ENCODE measurements around the gene ANKRD13A.
"Not testable (repeated sequence)": the region's sequence is repeated elsewhere in the genome, so short reads cannot be mapped to it uniquely, and the experiment has no call there.

The ANKRD13A gene

DNA sequence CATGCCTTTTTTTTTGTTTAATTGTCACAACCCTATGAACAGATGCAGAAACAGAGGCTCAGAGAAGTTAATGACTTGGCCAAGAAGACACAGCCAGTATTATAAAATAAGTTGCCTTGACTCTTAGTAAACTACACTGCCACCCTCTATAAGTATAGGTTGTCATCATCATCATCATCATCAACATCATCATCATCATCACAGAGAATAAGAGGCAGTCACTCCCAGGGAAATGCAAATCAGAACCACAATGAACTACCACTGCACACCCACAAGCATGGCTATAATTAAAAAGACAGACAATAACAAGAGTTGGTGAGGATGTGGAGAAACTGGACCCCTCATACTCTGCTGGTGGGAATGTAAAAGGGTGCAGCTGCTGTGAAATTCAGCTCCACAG, 72.3 kb downstream of the ANKRD13A start:
- Histone ChIP-seq H3K36me3 (ENCODE audit: control insufficient read depth, insufficient read depth, low read length) (no peaks in the 10 kb centered on the region), H3K4me1 (ENCODE audit: control insufficient read depth, insufficient read depth, low read length) (no peaks in the 10 kb centered on the region), H3K4me3 (ENCODE audit: low read depth, low read length) (no peak overlapping the region), H3K27ac (ENCODE audit: low read depth, low read length) (no peak overlapping the region), H3K9me3 (ENCODE audit: control insufficient read depth, insufficient read depth, low read length) (no peaks in the 10 kb centered on the region), H3K27me3 (ENCODE audit: control insufficient read depth, insufficient read depth, low read length) (no peaks in the 10 kb centered on the region), H3K9ac (ENCODE audit: low read depth, low read length) (no peak overlapping the region)

DNA sequence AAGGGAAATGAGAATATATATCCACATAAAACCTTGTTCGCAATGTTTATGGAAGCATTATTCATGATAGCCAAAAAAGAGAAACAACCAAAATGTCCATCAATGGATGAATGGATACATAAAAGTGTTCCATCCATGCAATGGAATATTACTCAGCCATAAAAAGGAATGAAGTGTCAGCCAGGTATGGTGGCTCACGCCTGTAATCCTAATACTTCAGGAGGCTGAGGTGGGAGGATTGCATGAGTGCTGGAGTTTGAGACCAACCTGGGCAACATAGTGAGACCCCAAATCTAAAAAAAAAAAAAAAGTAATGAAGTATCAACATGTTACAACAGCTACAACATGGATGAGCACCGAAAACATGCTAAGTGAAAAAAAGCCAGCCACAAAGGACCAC, 72.7 kb downstream of the ANKRD13A start:
- Histone ChIP-seq H3K27ac (ENCODE audit: low read depth, low read length) (no peak overlapping the region), H3K4me3 (ENCODE audit: low read depth, low read length) (no peak overlapping the region), H3K36me3 (ENCODE audit: control insufficient read depth, insufficient read depth, low read length) (no peaks in the 10 kb centered on the region), H3K9me3 (ENCODE audit: control insufficient read depth, insufficient read depth, low read length) (no peaks in the 10 kb centered on the region), H3K4me1 (ENCODE audit: control insufficient read depth, insufficient read depth, low read length) (no peaks in the 10 kb centered on the region), H3K27me3 (ENCODE audit: control insufficient read depth, insufficient read depth, low read length) (no peaks in the 10 kb centered on the region), H3K9ac (ENCODE audit: low read depth, low read length) (no peak overlapping the region)

DNA sequence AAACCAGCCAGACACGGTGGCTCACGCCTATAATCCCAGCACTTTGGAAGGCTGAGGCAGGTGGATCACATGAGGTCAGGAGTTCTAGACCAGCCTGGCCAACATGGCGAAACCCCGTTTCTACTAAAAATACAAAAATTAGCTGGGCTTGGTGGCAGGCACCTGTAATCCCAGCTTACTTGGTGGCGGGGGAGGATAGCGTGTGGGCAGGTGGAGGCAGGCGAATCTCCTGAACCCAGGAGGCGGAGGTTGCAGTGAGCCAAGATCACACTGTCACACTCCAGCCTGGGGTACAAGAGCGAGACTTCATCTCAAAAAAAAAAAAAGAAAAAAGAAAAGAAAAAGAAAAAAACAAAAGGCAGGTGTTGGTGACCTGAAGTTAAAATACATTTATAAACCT, 73.4 kb downstream of the ANKRD13A start:
- not testable (repeated sequence) for H3K9me3 ChIP-seq (ENCODE audit: control insufficient read depth, insufficient read depth, low read length); H3K4me3 ChIP-seq (ENCODE audit: low read depth, low read length); H3K36me3 ChIP-seq (ENCODE audit: control insufficient read depth, insufficient read depth, low read length); H3K9ac ChIP-seq (ENCODE audit: low read depth, low read length); H3K4me1 ChIP-seq (ENCODE audit: control insufficient read depth, insufficient read depth, low read length); H3K27me3 ChIP-seq (ENCODE audit: control insufficient read depth, insufficient read depth, low read length); H3K27ac ChIP-seq (ENCODE audit: low read depth, low read length)

DNA sequence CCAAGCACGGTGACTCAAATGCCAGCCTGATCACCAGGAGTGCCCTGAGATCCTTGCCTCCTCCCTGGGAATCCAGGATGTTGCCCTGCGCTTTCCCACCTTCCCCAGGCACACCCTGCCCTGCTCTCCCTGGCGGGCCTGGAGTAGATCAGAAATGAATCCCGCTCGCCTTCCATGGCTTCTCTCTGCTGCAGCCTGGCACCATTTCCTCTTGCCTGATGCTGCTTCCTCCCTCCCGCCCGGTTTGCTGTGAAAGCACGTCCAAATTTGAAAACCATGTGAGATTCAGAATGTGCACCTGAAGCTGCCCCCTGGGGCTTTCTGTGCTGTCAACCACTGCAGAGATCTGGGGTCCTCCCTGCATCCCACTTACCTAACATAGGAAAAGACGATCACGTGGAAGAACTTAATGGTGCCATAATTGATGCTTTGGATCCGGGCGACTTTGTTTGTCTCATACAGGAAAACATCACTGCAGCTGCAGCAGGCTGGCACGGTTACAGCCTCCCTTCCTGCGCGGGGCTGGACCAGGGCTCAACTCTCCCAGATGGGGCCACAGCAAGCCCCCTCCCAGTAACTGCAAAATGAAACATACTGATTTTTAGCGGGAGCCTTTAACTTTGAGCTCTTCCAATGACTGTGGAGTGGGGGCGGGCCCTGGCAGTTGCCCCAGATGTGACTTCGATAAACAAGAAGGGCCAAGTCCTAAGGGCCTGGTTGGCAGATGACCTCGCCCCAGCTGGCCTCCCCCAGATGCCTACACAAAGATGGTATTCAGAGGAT, 74.0 kb downstream of the ANKRD13A start:
- no peak overlapping the region for H3K27ac ChIP-seq (ENCODE audit: low read depth, low read length)
- H3K4me3 ChIP-seq (ENCODE audit: low read depth, low read length) = no peak overlapping the region
- no peaks in the 10 kb centered on the region for H3K9me3 ChIP-seq (ENCODE audit: control insufficient read depth, insufficient read depth, low read length)
- H3K4me1 ChIP-seq (ENCODE audit: control insufficient read depth, insufficient read depth, low read length) = no peaks in the 10 kb centered on the region
- no peak overlapping the region for H3K9ac ChIP-seq (ENCODE audit: low read depth, low read length)
- no peaks in the 10 kb centered on the region for H3K27me3 ChIP-seq (ENCODE audit: control insufficient read depth, insufficient read depth, low read length)
- H3K36me3 ChIP-seq (ENCODE audit: control insufficient read depth, insufficient read depth, low read length) = no peaks in the 10 kb centered on the region

DNA sequence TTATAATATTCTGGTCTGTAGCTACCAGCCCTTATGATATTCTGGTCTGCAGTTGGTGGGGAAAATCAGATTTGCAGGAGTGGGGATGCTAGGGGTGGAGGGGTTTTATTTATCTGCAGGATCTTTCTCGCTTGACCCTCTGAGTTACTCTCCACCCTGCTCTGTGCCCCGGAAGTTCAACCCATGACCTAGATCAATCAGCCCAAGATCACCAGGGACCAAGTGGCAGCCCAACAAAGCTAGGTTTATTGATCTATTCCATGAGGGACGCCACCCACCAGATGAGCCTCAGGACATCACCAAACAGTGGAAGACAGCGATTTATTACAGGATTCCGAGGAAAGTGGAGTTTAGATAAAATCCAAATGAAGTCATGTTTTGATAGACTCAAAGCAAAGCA, 74.9 kb downstream of the ANKRD13A start:
- Histone ChIP-seq H3K27ac (ENCODE audit: low read depth, low read length) (no peak overlapping the region), H3K9ac (ENCODE audit: low read depth, low read length) (no peak overlapping the region), H3K4me3 (ENCODE audit: low read depth, low read length) (no peak overlapping the region), H3K4me1 (ENCODE audit: control insufficient read depth, insufficient read depth, low read length) (no peaks in the 10 kb centered on the region), H3K27me3 (ENCODE audit: control insufficient read depth, insufficient read depth, low read length) (no peaks in the 10 kb centered on the region), H3K36me3 (ENCODE audit: control insufficient read depth, insufficient read depth, low read length) (no peaks in the 10 kb centered on the region), H3K9me3 (ENCODE audit: control insufficient read depth, insufficient read depth, low read length) (no peaks in the 10 kb centered on the region)

DNA sequence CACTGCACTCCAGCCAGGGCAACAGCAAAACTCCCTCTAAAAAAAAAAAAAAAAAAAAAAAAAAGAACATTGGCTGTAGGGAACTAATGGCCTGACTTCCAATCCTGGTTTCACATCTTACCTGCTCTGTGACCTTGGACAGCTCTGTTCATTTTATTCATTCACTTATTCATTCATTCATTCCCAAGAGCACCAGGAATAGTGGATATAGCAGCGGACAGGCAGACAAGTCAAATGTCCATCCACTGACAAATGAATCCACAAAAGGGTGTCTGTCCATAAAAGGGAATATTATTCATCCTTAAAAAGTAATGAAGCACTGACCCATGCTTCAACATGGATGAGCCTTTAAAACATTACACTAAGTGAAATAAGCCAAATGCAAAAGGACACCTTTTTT, 76.7 kb downstream of the ANKRD13A start:
- Histone ChIP-seq H3K27me3 (ENCODE audit: control insufficient read depth, insufficient read depth, low read length) (no peaks in the 10 kb centered on the region), H3K9ac (ENCODE audit: low read depth, low read length) (no peak overlapping the region), H3K4me3 (ENCODE audit: low read depth, low read length) (no peak overlapping the region), H3K4me1 (ENCODE audit: control insufficient read depth, insufficient read depth, low read length) (no peaks in the 10 kb centered on the region), H3K9me3 (ENCODE audit: control insufficient read depth, insufficient read depth, low read length) (no peaks in the 10 kb centered on the region), H3K27ac (ENCODE audit: low read depth, low read length) (no peak overlapping the region), H3K36me3 (ENCODE audit: control insufficient read depth, insufficient read depth, low read length) (no peaks in the 10 kb centered on the region)

DNA sequence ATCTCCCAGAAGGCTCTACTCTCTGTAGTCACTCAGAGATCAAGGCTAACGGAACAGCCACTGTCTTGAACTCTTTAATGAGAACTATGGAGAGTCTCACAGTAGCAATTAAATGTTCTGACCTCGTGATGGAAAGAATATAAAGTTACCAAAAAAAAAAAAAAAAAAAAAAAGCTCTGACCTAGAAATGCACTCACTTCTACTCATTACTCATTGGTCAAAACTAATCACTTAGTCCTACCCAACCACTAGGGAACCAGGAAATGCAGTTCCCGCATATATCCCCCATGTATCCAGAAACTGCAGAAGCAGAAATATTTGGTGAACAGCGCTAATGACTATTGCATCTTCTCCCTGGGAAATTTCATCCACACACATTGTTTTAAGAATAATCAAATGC, 78.6 kb downstream of the ANKRD13A start:
- Histone ChIP-seq H3K4me1 (ENCODE audit: control insufficient read depth, insufficient read depth, low read length) (no peaks in the 10 kb centered on the region), H3K27ac (ENCODE audit: low read depth, low read length) (no peak overlapping the region), H3K36me3 (ENCODE audit: control insufficient read depth, insufficient read depth, low read length) (no peaks in the 10 kb centered on the region), H3K9ac (ENCODE audit: low read depth, low read length) (no peak overlapping the region), H3K9me3 (ENCODE audit: control insufficient read depth, insufficient read depth, low read length) (no peaks in the 10 kb centered on the region), H3K4me3 (ENCODE audit: low read depth, low read length) (no peak overlapping the region), H3K27me3 (ENCODE audit: control insufficient read depth, insufficient read depth, low read length) (no peaks in the 10 kb centered on the region)

DNA sequence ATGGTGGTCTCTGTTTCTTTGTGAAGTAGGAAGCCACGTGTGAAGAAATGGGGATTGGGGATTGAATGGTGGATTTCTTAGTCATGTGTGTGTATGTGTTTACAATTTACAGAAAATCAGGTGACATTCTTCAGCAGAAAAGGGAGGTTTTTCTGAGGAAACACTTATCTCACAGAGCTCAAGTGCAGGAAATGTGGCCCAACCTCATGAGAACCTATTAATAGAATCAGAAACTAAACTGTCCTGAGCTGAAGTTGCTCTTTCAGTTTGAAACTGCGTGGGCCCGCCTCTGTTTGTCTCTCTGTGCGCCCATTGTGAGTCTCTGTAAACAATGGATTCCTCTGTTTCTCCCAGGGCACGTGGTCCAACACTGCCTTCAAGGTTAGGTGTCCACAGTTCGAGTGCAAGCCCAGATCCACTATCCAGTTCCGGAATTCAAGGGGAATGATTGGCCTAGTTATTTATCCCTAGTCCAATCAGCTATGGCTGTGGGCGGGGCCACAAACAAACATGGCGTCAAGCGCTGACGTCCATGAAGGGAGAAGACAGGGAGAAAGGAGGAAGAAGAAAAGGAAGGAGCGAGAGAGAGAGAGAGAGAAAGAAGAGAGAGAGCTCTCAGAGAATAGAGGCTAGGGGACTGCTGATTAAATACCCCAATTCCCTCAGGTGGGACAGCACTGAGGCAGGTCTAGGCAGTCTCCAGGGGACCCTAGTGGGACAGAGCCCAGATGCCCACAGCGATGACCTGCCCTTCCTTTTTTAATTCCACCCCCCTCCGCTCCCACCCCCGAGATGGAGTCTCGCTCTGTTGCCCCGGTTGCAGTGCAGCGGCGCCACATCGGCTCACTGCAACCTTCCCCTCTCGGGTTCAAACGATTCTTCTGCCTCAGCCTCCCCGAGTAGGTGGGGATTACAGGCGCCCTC, 80.5 kb downstream of the ANKRD13A start:
- no peaks in the 10 kb centered on the region for H3K9me3 ChIP-seq (ENCODE audit: control insufficient read depth, insufficient read depth, low read length)
- H3K4me1 ChIP-seq (ENCODE audit: control insufficient read depth, insufficient read depth, low read length) = no peaks in the 10 kb centered on the region
- no peaks in the 10 kb centered on the region for H3K27me3 ChIP-seq (ENCODE audit: control insufficient read depth, insufficient read depth, low read length)
- H3K27ac ChIP-seq (ENCODE audit: low read depth, low read length) = no peak overlapping the region
- no peak overlapping the region for H3K4me3 ChIP-seq (ENCODE audit: low read depth, low read length)
- H3K36me3 ChIP-seq (ENCODE audit: control insufficient read depth, insufficient read depth, low read length) = no peaks in the 10 kb centered on the region
- no peak overlapping the region for H3K9ac ChIP-seq (ENCODE audit: low read depth, low read length)

DNA sequence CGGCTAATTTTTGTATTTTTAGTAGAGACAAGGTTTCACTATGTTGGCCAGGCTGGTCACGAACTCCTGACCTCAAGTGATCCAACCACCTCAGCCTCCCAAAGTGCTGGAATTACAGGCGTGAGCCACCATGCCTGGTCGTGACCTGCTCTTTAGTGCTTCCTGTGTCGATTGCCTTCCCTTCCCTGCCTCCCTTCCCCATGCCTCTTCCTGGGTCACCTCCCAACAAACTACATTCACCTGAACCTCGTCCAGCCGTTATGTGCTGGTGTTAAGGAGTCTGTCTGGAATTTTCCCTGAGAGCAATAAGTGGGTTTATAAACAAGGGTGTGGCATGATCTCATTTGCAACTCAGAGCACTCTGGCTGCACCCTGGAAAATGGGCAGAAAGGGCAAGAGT, 81.2 kb downstream of the ANKRD13A start:
- no peak overlapping the region for H3K4me3 ChIP-seq (ENCODE audit: low read depth, low read length)
- no peaks in the 10 kb centered on the region for H3K36me3 ChIP-seq (ENCODE audit: control insufficient read depth, insufficient read depth, low read length)
- no peaks in the 10 kb centered on the region for H3K27me3 ChIP-seq (ENCODE audit: control insufficient read depth, insufficient read depth, low read length)
- no peaks in the 10 kb centered on the region for H3K4me1 ChIP-seq (ENCODE audit: control insufficient read depth, insufficient read depth, low read length)
- H3K9me3 ChIP-seq (ENCODE audit: control insufficient read depth, insufficient read depth, low read length) = no peaks in the 10 kb centered on the region
- no peak overlapping the region for H3K27ac ChIP-seq (ENCODE audit: low read depth, low read length)
- no peak overlapping the region for H3K9ac ChIP-seq (ENCODE audit: low read depth, low read length)

DNA sequence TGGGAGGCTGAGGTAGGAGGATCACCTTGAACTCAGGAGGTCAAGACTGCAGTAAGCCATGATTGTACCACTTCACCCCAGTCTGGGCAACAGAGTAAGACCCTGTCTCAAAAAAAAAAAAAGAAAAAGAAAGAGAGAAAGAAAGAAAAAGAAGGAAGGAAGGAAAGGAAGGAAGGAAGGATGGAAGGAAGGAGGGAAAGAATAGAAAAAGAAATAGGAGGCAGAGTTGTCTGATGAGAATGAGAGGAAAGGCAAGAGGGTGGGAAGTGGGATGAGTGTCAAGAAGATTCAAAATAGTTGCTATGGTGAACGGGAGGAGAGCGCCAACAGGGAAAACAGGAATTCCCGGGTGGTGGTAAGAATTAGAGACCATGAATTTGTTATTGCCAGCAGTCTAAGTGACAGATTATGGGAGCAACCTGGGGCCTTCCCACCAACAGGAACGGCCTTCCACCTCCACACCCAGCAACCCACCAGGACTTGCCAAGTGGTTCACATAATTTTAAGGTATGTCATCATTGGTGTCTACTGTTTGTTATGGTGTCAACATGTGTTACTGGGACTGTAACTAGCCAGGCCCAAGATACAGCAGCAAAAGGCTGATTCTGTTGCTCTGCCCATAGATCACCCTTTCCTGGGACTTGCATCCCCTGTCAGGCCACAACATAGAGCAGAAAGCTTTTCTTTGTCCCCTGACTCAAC, 85.2 kb downstream of the ANKRD13A start:
- no peak overlapping the region for H3K9ac ChIP-seq (ENCODE audit: low read depth, low read length)
- H3K27me3 ChIP-seq (ENCODE audit: control insufficient read depth, insufficient read depth, low read length) = no peaks in the 10 kb centered on the region
- H3K4me3 ChIP-seq (ENCODE audit: low read depth, low read length) = no peak overlapping the region
- H3K36me3 ChIP-seq (ENCODE audit: control insufficient read depth, insufficient read depth, low read length) = no peaks in the 10 kb centered on the region
- no peaks in the 10 kb centered on the region for H3K9me3 ChIP-seq (ENCODE audit: control insufficient read depth, insufficient read depth, low read length)
- H3K27ac ChIP-seq (ENCODE audit: low read depth, low read length) = no peak overlapping the region
- H3K4me1 ChIP-seq (ENCODE audit: control insufficient read depth, insufficient read depth, low read length) = no peaks in the 10 kb centered on the region

DNA sequence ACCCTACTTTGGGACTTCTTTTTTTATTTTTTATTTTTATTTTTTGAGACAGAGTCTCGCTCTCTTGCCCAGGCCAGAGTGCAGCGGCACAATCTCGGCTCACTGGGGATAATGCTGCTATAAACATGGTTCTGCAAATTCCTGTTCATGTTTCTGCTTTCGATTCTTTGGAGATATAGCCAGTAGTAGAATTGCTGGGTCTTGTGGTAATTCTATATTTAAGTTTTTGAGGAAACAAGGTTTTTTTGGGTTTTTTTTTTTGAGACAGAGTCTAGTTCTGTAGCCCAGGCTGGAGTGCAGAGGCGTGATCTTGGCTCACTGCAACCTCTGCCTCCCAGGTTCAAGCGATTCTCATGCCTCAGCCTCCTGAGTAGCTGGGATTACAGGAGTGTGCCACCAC, 89.0 kb downstream of the ANKRD13A start:
- H3K4me1 ChIP-seq (ENCODE audit: control insufficient read depth, insufficient read depth, low read length); H3K27me3 ChIP-seq (ENCODE audit: control insufficient read depth, insufficient read depth, low read length); H3K36me3 ChIP-seq (ENCODE audit: control insufficient read depth, insufficient read depth, low read length); H3K9ac ChIP-seq (ENCODE audit: low read depth, low read length); H3K4me3 ChIP-seq (ENCODE audit: low read depth, low read length); H3K27ac ChIP-seq (ENCODE audit: low read depth, low read length); H3K9me3 ChIP-seq (ENCODE audit: control insufficient read depth, insufficient read depth, low read length): not testable (repeated sequence)

All from HUES48 (cell line).